Endothelial cell of umbilical vein (primary cell): ENCODE data around the gene HOXC12.

Experiments used
- CTCF ChIP-seq, 2 donors: IDR thresholded peaks; 1 replicate in 1 of 2; 2 replicates in 1 of 2; pipeline ENCODE4 v1.5.1; 2011; ENCODE audit warnings: low read length in 2 of 2, mild to moderate bottlenecking in 2 of 2, moderate library complexity in 2 of 2, control low read depth in 1 of 2, inconsistent platforms in 1 of 2, low read depth in 1 of 2; ENCODE audit not compliant: insufficient read depth in 1 of 2; ENCODE audit errors: extremely low read depth in 1 of 2
- EZH2 ChIP-seq: IDR thresholded peaks from 2 replicates; pipeline ENCODE4 v1.6.1; 2012; ENCODE audit warnings: borderline replicate concordance, low read depth, mild to moderate bottlenecking, moderate library complexity, low read length, inconsistent platforms; ENCODE audit not compliant: severe bottlenecking
- MYC ChIP-seq: IDR thresholded peaks from one replicate; pipeline ENCODE4 v1.6.1; 2011; ENCODE audit warnings: mild to moderate bottlenecking, low read depth, low read length
- POLR2A ChIP-seq: IDR thresholded peaks from 2 replicates; pipeline ENCODE4 v1.6.1; 2012; ENCODE audit warnings: low read depth, mild to moderate bottlenecking, control low read depth, low read length
- POLR2AphosphoS5 ChIP-seq: IDR thresholded peaks from 2 replicates; pipeline ENCODE4 v1.6.1; 2012; ENCODE audit warnings: low read depth, mild to moderate bottlenecking, control low read depth, low read length, moderate library complexity; ENCODE audit not compliant: insufficient read depth

GRCh38 chr12:53959314-53959713, 4.6 kb downstream of the HOXC12 start:
- TF ChIP-seq CTCF (IDR thresholded peaks at IDR 0.05; ENCODE audit: extremely low read depth in 1 of 2, insufficient read depth in 1 of 2, low read depth in 1 of 2, low read length in 2 of 2) (no peak), POLR2A (no peak), EZH2 (no peak), POLR2AphosphoS5 (no peak), MYC (no peak)
